ENCODE measurements around the gene SHQ1. TPM values are rescaled to one million over a fixed set of nuclear protein-coding genes. Genes with fewer than 3 reads are reported as not detected.

Gene SHQ1
- polyA plus RNA-seq, 1 donor, result 15.4 TPM

GRCh38 chr3:72889310-72890165 is 41.3 kb upstream of the SHQ1 start:
- H3K27me3 ChIP-seq (ENCODE audit: control insufficient read depth, insufficient read depth, low read length), result peaks cover 2% of the 10 kb centered on the region
- H3K4me3 ChIP-seq (ENCODE audit: low read length), result no peak overlapping the region
- H3K27ac ChIP-seq (ENCODE audit: low read length), result no peak overlapping the region
- 75% methylated on average over 1 of the region's 13 CpGs for WGBS (ENCODE audit: insufficient coverage, low lambda C conversion rate)
- peaks cover 12% of the 10 kb centered on the region for H3K4me1 ChIP-seq (ENCODE audit: control insufficient read depth, insufficient read depth, low read length)
- no peaks in the 10 kb centered on the region for H3K9me3 ChIP-seq (ENCODE audit: control insufficient read depth, low read depth, low read length)
- DNase-seq, result no peak
- no peaks in the 10 kb centered on the region for H3K36me3 ChIP-seq (ENCODE audit: control insufficient read depth, insufficient read depth, low read length)

- peak in 1 of 2 donors; percentile 35 for DNase-seq
- no peak overlapping the region for H3K27ac ChIP-seq (ENCODE audit: low read length)
Measured at GRCh38 chr3:72888546-72889309, 40.5 kb upstream of the SHQ1 start.

DNA sequence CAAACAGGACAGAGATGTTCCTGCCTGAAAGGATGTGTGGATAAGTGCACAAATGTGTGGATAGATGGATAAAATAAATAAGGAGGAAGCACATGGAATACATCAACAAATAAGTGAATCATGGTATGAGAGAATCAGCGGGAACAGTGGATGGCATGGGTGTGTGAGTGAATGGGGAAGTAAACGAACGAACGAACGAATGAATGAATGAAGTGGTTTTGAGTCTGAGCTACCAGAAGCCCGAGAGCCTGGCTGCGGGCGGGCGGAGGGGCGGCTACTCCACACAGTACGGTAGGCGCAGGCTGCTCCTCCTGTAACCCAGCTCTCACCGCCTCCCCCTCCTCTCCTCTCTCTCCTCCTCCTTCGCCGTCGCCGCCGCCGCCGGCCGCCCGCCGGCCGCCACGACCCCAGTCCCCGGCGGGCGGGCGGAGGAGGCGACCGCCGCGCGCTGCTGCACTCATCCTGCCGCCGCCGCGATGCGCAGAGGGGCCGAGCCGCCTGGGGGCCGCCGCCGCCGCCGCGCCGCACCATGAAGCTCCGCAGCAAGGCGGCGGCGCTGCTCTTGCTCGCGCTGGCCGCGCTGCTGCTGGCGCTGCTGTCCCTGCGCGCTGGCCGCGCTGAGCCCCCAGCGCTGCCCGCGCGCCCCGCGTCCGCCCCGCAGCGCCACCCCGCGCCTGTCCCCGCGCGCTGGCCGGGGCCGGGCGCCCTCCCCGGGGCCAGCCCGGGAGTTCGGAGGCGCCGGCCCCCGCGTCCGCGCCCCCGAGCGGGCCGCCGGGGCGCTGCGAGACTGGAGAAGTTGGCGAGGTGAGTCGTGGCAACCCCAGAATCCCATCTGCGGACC is 39.7 kb upstream of the SHQ1 start, which contains the start of gene GXYLT2:
GXYLT2 (plus strand) TSS at position 342 of the 841 bp plus-strand sequence; CDS start at position 530, 188 bp downstream.
- 0% methylated on average over 1 of the region's 96 CpGs for WGBS (ENCODE audit: insufficient coverage, low lambda C conversion rate)
- Histone ChIP-seq H3K4me1 (ENCODE audit: control insufficient read depth, insufficient read depth, low read length) (peaks cover 12% of the 10 kb centered on the region), H3K27ac (ENCODE audit: low read length) (no peak within 1 kb of the TSS), H3K27me3 (ENCODE audit: control insufficient read depth, insufficient read depth, low read length) (peaks cover 2% of the 10 kb centered on the region), H3K4me3 (ENCODE audit: low read length) (peak within 1 kb of the TSS; percentile 40), H3K9me3 (ENCODE audit: control insufficient read depth, low read depth, low read length) (peaks cover 4% of the 10 kb centered on the region), H3K36me3 (ENCODE audit: control insufficient read depth, insufficient read depth, low read length) (no peaks in the 10 kb centered on the region)
- peak; percentile 39 to 78 for DNase-seq

More at GRCh38 chr3:72888546-72889309, 40.5 kb upstream of the SHQ1 start:
- Histone ChIP-seq H3K4me1 (ENCODE audit: control insufficient read depth, insufficient read depth, low read length) (peaks cover 12% of the 10 kb centered on the region), H3K9me3 (ENCODE audit: control insufficient read depth, low read depth, low read length) (no peaks in the 10 kb centered on the region), H3K36me3 (ENCODE audit: control insufficient read depth, insufficient read depth, low read length) (no peaks in the 10 kb centered on the region), H3K27me3 (ENCODE audit: control insufficient read depth, insufficient read depth, low read length) (peaks cover 2% of the 10 kb centered on the region), H3K4me3 (ENCODE audit: low read length) (peak overlapping the region; percentile 28)
- 3% methylated on average over 7 of the region's 21 CpGs for WGBS (ENCODE audit: insufficient coverage, low lambda C conversion rate)

DNA sequence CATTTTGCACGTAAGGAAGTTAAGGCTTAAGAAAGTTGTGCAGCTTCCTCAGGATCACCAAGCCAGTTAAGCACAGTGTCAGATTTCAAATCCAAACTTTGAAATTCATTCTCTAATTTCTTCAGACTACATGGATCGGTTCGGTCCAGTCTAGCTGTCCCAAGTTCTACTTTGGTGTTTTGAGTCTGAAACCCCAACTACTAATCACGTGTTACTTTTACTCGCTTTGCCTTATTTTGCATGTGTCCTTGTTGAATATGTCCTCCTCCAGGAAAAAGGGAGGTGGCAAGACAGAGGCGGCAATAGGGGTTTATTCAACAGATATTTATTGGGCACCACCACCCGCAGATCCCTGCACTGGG is 39.1 kb upstream of the SHQ1 start:
- Histone ChIP-seq H3K4me1 (ENCODE audit: control insufficient read depth, insufficient read depth, low read length) (peaks cover 9% of the 10 kb centered on the region), H3K27ac (ENCODE audit: low read length) (no peak overlapping the region), H3K36me3 (ENCODE audit: control insufficient read depth, insufficient read depth, low read length) (no peaks in the 10 kb centered on the region), H3K4me3 (ENCODE audit: low read length) (peak overlapping the region; percentile 40), H3K27me3 (ENCODE audit: control insufficient read depth, insufficient read depth, low read length) (peaks cover 2% of the 10 kb centered on the region), H3K9me3 (ENCODE audit: control insufficient read depth, low read depth, low read length) (peaks cover 4% of the 10 kb centered on the region)
- 0% methylated on average over 3 of the region's 7 CpGs for WGBS (ENCODE audit: insufficient coverage, low lambda C conversion rate)
- DNase-seq, result peak in 1 of 2 donors; percentile 26

- 100% methylated on average over 1 of the region's 5 CpGs for WGBS (ENCODE audit: insufficient coverage, low lambda C conversion rate)
- Histone ChIP-seq H3K27me3 (ENCODE audit: control insufficient read depth, insufficient read depth, low read length) (no peaks in the 10 kb centered on the region), H3K9me3 (ENCODE audit: control insufficient read depth, low read depth, low read length) (no peaks in the 10 kb centered on the region), H3K4me1 (ENCODE audit: control insufficient read depth, insufficient read depth, low read length) (no peaks in the 10 kb centered on the region), H3K36me3 (ENCODE audit: control insufficient read depth, insufficient read depth, low read length) (no peaks in the 10 kb centered on the region), H3K27ac (ENCODE audit: low read length) (no peak overlapping the region), H3K4me3 (ENCODE audit: low read length) (no peak overlapping the region)
- DNase-seq, result no peak
Measured at GRCh38 chr3:72872183-72872582, 23.9 kb upstream of the SHQ1 start.

DNA sequence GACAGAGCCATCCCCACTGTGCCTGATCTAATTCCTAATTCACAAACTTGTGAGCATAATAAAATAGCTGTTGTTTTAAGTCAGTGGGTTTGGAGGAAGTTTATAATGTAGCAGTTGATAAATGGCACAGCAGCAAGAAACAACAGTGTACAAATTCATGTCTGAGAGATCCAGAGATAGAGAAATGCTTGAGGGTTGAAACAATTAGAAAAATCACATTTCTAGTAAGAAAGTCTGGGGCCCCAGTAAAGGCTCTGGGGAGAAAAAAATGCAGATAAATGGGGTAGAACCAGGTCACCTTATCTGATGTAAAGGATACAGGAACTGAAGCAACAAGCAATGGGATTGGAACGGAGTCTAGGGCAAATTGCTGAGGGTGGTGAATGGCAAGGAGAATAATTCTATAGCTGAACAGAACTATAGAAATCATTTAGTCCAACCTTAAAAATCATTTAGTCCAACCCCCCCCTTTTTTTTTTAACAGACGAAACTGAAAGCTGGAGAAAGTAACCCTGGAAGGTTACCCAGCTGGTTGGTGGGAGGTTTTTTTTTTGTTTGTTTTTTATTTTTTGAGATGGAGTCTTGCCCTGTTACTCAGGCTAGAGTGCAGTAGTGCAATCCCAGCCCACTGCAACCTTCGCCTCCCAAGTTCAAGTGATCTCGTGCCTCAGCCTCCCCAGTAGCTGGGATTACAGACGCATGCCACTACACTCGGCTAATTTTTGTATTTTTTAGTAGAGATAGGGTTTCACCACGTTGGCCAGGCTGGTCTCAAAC is 14.3 kb upstream of the SHQ1 start:
- WGBS (ENCODE audit: insufficient coverage, low lambda C conversion rate), result 33% methylated on average over 1 of the region's 7 CpGs
- DNase-seq, result no peak
- Histone ChIP-seq H3K27ac (ENCODE audit: low read length) (no peak overlapping the region), H3K27me3 (ENCODE audit: control insufficient read depth, insufficient read depth, low read length) (no peaks in the 10 kb centered on the region), H3K4me1 (ENCODE audit: control insufficient read depth, insufficient read depth, low read length) (no peaks in the 10 kb centered on the region), H3K36me3 (ENCODE audit: control insufficient read depth, insufficient read depth, low read length) (no peaks in the 10 kb centered on the region), H3K4me3 (ENCODE audit: low read length) (no peak overlapping the region), H3K9me3 (ENCODE audit: control insufficient read depth, low read depth, low read length) (no peaks in the 10 kb centered on the region)

DNA sequence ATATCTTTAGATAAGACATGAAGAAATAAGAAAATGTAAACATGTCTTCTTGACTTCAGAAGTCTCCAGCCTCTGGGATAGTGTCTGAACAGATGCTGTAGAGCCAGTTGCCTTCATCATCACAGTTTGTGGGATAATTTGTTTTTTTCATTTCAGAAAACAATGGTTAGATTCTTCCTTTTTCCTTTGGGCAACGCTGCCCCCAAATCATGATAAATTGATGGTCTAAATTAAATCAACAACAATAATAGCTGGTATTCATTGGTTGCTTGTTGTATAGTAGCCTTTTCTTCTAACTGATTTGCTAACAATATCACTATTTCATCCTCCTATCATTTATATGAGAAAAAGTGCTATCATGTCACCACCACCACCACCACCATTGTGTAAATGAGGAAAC is 12.6 kb upstream of the SHQ1 start:
- H3K27ac ChIP-seq (ENCODE audit: low read length), result no peak overlapping the region
- H3K36me3 ChIP-seq (ENCODE audit: control insufficient read depth, insufficient read depth, low read length), result no peaks in the 10 kb centered on the region
- DNase-seq, result no peak
- no peaks in the 10 kb centered on the region for H3K27me3 ChIP-seq (ENCODE audit: control insufficient read depth, insufficient read depth, low read length)
- WGBS (ENCODE audit: insufficient coverage, low lambda C conversion rate), result 83% methylated on average over 1 of the region's 1 CpG
- H3K9me3 ChIP-seq (ENCODE audit: control insufficient read depth, low read depth, low read length), result no peaks in the 10 kb centered on the region
- no peak overlapping the region for H3K4me3 ChIP-seq (ENCODE audit: low read length)
- H3K4me1 ChIP-seq (ENCODE audit: control insufficient read depth, insufficient read depth, low read length), result no peaks in the 10 kb centered on the region

- 100% methylated on average over 1 of the region's 5 CpGs for WGBS (ENCODE audit: insufficient coverage, low lambda C conversion rate)
- no peak for DNase-seq
- Histone ChIP-seq H3K9me3 (ENCODE audit: control insufficient read depth, low read depth, low read length) (no peaks in the 10 kb centered on the region), H3K27me3 (ENCODE audit: control insufficient read depth, insufficient read depth, low read length) (no peaks in the 10 kb centered on the region), H3K4me3 (ENCODE audit: low read length) (no peak overlapping the region), H3K36me3 (ENCODE audit: control insufficient read depth, insufficient read depth, low read length) (no peaks in the 10 kb centered on the region), H3K4me1 (ENCODE audit: control insufficient read depth, insufficient read depth, low read length) (no peaks in the 10 kb centered on the region), H3K27ac (ENCODE audit: low read length) (no peak overlapping the region)
Measured at GRCh38 chr3:72860053-72860452, 11.8 kb upstream of the SHQ1 start.

DNA sequence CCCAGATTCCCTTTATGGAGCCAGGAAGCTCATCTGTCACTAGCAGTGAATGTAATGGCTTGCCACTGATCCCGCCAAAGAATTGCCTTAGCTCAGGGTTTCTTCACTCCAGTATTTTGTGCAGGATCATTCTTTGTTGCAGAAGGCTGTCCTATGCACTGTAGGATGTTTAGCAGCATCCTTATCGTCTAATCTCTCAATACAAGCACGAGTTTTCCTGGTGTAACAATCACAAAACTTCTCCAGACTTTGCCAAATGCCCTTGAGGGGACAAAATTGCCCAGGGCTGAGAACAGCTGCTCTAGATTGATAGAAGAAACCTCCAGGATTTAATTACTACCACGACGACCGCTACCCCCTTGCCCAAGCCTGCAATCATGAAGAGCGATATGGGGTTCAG is 6.8 kb upstream of the SHQ1 start:
- no peaks in the 10 kb centered on the region for H3K27me3 ChIP-seq (ENCODE audit: control insufficient read depth, insufficient read depth, low read length)
- H3K4me3 ChIP-seq (ENCODE audit: low read length), result no peak overlapping the region
- 80% methylated on average over 1 of the region's 7 CpGs for WGBS (ENCODE audit: insufficient coverage, low lambda C conversion rate)
- no peaks in the 10 kb centered on the region for H3K4me1 ChIP-seq (ENCODE audit: control insufficient read depth, insufficient read depth, low read length)
- H3K9me3 ChIP-seq (ENCODE audit: control insufficient read depth, low read depth, low read length), result no peaks in the 10 kb centered on the region
- no peak for DNase-seq
- no peaks in the 10 kb centered on the region for H3K36me3 ChIP-seq (ENCODE audit: control insufficient read depth, insufficient read depth, low read length)
- no peak overlapping the region for H3K27ac ChIP-seq (ENCODE audit: low read length)

Measured in large intestine (tissue), 3 donors.